SU-DHL-6 (cell line): Measurements from ENCODE around the gene SYNDIG1.

ENCODE experiments used
- EZH2phosphoT487 ChIP-seq: fragments of 200-600 bp; sonication (generic), shearing (Covaris generic); conservative IDR thresholded peaks from 2 replicates; pipeline ENCODE4 v1.6.1; 2018; ENCODE audit warnings: mild to moderate bottlenecking, antibody characterized with exemption, low read length, moderate library complexity, mixed read lengths
- TF ChIP-seq, protein P1 (sequence below): fragments of 200-600 bp; sonication (generic); IDR thresholded peaks from one replicate; pipeline ENCODE4 v1.5.1; 2017; ENCODE audit warnings: antibody characterized with exemption, mild to moderate bottlenecking, low read length, moderate library complexity; ENCODE audit not compliant: insufficient read depth, poor library complexity, severe bottlenecking

DNA sequence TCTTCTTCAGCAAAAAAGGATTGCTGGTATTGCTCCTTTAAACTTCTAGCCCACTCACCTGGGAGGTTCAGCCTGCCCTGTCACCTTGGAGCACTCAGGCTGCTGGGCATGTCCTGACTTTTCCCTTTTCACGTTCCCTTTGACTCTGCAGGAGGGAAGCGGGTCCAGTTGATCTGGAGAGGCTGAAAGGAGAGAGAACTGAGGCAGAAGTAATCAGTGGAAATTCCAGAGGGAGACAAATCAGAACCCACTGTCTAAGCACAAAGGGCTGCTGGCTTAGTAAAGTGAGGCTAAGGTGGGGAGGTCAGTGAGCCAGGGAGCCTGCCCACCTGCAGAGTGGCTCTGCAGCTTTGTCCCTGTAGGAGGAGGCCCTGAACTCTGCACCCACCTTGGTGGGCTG, 9.7 kb upstream of the SYNDIG1 start:
- TF ChIP-seq, protein P1, sequence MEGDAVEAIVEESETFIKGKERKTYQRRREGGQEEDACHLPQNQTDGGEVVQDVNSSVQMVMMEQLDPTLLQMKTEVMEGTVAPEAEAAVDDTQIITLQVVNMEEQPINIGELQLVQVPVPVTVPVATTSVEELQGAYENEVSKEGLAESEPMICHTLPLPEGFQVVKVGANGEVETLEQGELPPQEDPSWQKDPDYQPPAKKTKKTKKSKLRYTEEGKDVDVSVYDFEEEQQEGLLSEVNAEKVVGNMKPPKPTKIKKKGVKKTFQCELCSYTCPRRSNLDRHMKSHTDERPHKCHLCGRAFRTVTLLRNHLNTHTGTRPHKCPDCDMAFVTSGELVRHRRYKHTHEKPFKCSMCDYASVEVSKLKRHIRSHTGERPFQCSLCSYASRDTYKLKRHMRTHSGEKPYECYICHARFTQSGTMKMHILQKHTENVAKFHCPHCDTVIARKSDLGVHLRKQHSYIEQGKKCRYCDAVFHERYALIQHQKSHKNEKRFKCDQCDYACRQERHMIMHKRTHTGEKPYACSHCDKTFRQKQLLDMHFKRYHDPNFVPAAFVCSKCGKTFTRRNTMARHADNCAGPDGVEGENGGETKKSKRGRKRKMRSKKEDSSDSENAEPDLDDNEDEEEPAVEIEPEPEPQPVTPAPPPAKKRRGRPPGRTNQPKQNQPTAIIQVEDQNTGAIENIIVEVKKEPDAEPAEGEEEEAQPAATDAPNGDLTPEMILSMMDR = no peak
- TF ChIP-seq EZH2phosphoT487 = no peak
